Kidney glomerular epithelial cell (primary cell): ENCODE results near the gene FREM1.
A peak's percentile ranks its signal among the peaks of the same experiment; 100 is the strongest.

ENCODE experiments used
- DNase-seq: peaks from one replicate; lab custom pipeline; 2025; lab: John Stamatoyannopoulos, UW

FREM1 gene

DNA sequence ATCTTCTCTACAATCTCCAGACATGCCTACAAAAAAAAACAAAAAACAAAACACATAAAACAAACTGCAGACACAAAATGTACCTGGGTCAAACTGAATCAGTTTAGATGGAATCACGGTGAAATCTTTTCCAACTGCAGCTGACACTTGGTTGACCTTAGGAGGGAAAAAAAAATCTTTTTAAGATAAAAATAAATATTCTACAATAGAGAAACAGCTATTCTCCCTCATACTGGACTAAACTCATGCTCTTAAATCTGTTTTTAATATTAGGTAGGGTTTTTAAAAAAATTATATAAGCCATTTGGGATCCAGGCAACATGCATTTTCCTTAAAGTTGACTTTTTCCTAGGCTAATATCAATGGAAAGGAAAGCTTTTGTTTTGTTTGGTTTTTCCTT lies 153.9 kb downstream of the FREM1 start:
- DNase-seq: no peak

DNA sequence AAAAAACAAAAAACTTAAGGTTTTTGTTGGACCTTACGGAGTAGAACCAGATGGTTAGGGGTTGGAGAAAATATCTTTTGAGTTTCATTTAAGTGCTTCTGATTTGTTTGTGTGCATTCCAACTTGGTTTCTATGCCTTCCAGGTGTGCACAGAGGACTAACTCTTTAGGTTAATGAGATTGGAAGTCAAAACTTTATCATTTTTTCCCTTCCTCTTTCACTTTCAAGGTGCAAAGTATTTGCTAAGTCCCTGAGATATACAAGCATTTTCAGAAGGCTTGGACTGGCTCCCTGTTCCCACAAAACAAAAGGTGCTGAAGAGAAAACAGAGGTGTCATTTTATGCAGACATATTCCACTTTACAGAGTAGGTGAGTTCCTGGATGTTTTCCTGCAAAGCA lies 157.4 kb downstream of the FREM1 start:
- no peak for DNase-seq

DNA sequence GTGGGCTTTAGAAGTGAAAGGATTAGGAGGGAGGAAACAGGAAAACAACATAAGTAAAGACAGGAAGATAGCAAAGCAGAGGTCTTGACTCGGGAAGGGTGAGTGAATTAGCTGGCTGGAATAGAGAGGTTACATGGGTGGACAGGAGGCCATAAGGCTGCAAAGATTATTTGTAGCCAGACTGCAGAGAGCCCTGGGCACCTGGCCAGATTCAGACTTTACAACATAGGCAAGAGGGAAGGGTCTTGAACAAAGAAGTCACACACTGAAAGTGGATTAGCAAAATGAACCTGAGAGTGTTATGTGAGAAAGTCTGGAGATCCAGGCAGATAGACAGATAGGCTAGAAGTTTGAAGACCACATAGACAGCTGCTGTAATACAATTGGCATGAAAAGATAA lies 158.0 kb downstream of the FREM1 start:
- DNase-seq: no peak

DNA sequence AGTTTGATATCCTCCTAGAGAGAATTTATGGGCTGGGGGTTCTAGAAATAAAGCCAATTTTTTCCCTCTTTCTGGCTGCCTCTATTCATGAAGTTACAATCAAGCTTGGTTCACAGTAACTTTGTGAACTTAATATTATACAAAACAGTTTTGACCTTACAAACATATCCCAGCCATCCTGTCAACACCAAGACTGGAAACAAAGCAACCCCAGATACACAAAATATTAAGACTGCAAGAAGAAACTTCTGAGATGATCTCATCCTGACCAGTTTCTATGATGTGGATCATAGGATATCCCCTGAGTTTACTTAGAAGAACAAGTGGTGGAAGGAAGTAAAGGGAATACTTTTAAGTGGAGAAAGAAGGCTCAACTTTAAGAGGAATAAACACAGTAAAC lies 159.4 kb downstream of the FREM1 start:
- DNase-seq: no peak

DNA sequence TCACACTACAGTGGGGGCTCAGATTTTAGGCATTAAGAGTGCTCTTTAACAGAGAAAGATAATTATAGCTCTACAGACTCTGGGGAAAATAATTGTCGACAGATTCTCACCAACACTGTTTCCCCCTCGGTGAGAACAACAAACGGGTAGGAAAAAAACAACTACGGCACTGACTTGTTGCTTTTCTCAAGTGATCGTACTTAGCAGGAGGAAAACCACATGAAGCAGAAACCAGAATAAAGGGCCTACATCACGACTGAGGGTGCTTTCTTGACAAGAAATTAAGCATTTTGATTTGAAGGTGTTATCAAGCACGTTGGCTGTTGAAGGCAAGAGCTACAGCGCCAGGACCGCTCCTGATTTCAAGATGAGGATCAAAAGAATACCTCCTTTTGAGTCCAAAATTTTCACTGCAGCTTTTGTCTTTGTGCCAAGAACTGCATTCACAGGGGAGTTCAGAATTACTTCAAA lies 160.5 kb downstream of the FREM1 start:
- no peak for DNase-seq

DNA sequence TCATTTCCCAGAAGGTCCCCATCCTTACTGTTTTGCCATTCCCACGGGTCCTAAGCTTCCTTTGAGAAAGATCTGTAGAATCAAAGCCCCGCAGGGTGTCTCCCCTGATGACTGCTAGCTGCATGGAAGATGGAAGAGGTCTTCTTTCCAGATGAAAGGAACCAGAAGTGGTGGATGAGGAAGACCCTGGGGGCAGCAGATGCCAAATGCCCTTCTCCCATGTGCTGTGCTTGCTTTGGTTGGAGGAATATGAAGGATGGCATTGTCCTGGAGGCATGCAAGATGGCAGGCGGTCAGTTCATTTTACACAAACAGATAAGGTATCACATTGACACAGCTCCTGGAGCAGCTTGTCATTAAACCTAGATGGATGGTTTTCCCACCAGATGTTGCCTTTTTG lies 161.9 kb downstream of the FREM1 start:
- DNase-seq: no peak

DNA sequence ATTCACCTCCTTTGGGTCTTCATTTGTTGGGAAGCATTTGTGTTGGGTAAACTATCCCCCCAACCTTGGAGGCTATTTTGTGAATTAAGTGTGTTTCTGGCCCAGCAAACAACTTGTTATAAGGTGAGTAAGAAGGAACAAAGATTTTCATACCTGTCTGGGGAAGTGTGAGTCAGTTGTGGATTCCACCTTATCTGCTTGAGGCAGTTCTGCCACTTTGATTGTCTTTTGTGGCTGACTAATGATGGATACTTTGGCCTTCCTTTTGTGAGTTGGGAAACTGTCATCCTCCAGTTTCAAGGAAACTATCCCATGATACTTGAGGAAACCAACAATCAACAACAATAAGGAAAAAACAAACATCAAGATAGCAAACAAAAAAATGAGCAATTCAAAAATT lies 163.1 kb downstream of the FREM1 start:
- DNase-seq: no peak

DNA sequence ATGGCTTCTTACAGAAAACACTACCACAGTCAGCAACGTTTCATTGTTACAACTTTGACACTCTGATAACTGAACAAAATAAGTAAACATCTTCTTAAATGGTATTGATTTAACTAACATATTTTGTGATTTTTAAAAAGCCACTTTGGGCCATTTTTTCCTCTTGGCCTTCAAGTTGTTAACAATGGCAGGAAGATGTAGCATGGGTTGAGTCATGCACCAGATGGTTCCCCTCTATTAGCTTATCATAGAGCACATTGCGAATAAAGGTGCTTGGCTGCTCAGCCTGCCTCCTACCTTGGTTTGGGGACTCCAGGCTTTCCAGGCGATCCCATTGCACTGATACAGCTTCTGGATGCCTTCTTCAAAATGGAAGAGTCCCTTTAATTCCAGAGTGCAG lies 163.6 kb downstream of the FREM1 start:
- no peak for DNase-seq

DNA sequence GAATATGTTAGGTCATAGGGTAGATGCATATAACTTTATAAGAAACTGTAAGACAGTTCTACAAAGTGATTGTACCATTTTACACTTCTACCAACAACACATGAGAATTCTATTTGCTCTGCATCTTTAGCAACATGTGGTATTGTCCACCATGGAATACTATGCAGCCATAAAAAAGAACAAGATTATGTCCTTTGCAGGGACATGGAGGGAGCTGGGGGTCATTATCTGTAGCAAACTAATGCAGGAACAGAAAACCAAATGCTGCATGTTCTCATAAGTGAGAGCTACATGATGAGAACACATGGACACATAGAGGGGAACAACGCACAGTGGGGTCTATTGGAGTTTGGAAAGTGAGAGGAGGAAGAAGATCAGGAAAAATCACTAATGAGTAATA lies 165.5 kb downstream of the FREM1 start:
- no peak for DNase-seq

DNA sequence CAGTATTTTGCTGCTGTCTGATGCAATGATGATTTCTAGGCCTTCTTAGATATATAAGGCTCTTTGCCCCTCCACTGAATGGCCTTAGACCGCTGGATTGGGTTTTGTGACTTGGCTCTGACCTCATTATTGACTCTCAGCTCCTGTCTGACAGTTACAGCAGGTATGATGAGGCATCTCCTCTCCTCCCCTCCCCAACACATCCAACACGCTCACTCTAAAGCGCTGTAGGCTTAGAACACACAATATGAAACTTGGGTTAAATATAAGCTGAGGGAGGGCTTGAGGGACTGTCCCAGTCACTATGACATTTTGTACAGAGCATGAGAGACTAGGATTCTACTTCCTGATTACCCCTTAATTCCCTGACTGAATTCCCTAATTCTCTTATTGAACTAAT lies 168.9 kb downstream of the FREM1 start:
- no peak for DNase-seq

DNA sequence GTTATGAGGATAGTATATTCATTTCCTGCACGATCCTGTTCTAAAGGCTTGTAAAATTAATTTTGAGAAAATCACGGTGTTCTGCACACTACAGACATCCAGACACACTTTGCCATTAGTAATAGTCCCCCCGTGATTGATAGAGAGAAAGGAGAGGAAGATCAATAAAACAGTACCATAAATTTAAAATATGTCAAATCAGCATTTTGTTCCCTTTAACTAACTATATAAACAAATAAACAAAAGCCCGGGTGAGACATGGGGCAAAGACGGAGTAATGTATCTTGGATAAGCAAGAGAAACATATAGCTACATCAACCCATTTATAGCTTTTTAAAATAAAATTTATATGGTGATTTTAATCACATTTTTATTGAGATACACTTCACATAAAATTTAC lies 177.1 kb downstream of the FREM1 start:
- DNase-seq: no peak

DNA sequence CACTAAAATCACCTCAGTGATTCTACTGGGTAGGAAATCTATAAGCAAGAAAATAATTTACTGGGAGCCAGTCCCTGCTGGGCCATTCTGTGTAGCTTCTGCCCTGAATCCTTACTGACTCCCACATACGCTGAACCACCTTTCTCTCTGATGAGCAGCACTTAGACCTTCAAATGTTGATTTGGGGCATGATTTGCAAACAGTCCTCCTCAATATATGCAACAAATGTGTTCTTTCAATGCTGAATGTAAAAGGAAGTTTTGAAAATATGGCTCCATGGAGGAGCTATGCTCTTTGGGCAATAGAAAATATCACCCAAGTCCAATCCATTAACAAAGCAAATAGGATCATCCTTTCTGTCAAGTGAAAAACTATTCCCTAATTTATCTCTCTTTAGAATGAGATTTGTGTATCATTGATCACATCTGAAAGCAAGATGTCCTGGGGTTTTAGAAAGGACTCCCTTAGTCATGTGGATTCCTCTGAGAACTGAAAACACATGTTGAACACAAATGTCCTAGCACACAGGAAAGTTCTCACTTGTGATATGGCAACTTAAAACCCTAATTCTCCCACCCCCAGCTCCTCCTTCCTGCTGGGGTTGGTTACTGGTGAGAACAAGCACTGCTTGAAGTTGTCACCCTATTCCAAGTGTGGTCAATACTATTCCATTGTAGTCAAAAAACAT lies 178.8 kb downstream of the FREM1 start:
- DNase-seq: no peak

DNA sequence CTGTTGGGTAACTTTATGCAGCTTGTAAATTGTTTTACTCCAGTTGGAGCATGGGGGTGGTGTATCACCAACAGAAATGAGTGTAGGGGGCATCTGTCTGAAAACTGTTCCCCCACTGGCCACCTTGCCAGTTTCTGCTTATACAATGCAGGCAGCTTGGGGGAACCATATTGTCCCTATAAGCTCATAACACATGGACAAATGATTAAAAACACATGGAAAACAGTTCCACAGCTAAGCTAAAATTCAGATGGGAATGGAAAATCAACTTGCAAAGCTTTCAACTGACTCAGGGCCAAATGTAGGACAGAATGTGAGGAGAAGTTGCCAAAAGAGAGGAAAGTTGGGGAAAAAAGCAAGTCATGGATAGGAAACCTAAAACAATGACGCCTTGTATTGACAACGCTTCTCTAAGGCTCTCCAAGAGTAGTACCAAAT lies 179.7 kb downstream of the FREM1 start:
- no peak for DNase-seq

DNA sequence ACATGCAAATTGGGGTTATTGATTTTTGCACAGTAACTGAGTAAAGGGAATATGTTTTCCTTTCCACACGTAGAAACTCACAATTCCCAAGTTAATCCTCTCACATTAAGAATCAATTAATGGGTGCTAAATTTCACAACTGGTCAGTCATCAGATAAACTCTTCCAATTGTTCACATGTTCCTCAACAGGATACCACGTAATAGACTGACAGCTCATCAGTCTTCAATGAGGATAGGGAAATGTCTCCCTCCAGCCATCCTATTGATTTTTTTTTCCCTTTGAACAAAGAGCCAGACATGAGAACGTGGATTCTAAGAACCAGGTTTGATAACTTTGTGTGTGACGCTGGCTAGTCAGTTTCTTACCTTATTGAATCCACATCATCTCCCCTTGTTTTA lies 186.9 kb downstream of the FREM1 start:
- no peak for DNase-seq

DNA sequence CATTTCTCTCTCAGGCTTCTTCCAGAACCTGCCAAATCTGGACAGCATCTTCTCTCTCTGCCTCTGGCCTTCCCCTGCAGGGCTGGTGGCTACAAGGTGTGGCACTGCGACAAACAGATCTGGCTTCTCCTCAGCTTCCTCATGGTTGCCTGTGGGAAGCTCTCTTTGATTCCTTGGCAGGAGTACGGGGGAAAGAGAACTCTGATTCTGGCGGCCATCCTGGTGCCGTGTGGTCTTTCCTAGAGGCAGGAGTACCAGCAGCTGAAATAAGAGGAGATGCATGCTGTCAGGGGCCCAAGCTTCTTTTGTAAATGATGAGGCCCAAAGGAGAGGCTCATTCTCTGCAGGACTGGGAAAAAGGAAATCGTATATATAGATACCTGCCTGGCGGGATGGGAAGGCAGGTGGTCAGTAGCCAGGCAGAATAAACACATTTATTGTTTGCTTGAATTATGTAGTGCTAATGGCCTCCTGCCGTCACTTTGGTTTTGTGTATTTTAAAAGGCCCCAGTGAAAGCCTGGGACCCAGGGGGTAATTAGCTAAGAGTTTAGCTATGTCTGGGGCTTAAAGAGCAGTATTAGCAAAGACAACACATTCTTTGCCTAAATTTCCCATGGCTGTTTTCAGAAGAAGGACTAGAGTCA lies 187.7 kb downstream of the FREM1 start, which contains the start of gene CER1:
CER1 (minus strand) TSS at position 343 of the 645 bp plus-strand sequence; CDS start at position 282, 61 bp downstream.
- DNase-seq: no peak

DNA sequence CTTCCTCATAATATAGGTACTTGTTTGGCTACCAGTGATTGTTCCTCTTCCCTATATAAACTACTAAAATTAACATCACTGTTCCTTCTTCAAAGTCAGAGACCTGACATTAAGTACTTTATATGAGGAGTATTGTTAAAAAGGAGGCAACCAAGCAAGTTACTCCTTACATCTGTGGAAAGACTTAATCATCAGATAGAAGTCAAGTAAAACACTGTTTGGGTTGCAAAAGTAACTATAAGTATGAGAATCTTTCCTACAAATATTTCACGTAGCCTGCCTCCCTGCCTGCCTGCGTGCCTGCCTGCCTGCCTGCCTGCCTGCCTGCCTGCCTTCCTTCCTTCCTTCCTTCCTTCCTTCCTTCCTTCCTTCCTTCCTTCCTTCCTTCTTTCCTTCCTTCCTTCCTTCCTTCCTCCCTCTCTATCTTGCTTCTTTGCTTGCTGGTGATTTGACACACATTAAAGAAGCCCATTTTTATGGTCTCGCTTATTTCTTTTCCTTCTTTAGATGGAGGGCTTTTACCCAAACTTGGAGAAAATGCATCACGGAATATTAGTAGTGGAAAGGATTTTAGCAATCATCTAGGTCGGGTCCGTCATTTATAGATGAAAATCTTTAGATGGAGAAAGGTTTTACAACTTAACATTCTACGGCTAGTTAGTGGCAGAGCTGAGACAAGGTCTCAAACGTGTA lies 190.9 kb downstream of the FREM1 start:
- no peak for DNase-seq

DNA sequence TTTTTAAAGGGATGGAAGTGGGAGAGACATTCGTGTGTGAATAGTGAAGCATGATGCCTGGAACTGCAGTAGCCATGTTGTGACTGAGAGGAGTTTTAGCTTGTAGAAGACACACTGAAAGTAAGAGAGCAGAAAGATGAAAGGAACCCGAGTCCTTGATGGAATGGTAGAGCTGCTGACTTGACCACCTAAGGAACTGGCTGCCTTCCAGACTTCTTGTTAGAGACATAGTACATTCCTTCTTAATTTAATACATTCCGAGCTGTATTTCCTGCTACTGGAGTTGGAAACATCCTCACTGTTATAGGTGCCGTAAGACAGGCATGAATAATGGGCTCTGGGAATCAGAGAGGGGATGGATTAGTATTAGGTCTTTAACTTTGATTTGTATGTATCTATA lies 195.1 kb downstream of the FREM1 start:
- no peak for DNase-seq

DNA sequence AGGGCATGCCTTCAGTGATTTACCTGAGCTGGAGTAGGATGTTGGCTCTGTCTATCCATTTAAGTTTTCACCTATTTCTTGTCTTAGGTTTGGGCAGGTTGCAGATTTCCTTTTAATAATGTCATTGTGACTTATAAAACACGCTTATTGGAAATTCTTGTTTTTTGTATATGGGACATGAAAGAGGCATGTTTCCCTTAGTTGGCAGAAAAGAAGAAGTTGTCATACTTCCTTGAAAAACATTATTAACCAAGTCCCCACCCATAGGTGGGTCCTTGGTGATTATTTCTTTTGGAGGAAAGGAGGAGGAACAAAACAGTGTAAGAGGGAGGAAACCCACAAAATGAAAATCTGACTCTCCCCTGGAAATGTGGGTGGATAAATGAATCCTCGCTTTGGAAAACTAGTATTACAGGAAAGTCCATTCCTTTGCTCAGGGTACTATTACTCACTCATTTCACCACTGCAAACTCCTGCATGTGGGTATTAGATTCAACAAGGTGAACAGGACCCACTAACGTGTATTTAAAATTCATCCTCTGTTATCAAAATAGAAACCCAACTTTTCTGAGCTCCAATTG lies 197.0 kb downstream of the FREM1 start:
- no peak for DNase-seq

DNA sequence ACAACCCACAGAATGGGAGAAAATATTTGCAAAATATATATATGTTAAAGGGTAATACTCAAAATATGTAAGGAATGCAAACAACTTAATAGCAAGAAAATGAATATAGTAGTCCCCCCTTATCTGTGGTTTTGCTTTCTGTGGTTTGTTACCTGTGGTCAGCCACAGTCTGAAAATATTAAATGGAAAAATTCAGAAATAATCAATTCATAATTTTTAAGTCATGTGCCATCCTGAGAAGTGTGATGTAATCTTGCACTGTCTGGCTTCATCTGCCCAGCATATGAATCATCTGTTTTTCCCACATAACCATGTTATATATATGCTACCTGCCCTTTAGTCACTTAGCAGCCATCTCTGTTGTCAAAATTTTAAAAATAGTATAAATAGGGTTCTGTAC lies 199.4 kb downstream of the FREM1 start:
- DNase-seq: peak; percentile 9

DNA sequence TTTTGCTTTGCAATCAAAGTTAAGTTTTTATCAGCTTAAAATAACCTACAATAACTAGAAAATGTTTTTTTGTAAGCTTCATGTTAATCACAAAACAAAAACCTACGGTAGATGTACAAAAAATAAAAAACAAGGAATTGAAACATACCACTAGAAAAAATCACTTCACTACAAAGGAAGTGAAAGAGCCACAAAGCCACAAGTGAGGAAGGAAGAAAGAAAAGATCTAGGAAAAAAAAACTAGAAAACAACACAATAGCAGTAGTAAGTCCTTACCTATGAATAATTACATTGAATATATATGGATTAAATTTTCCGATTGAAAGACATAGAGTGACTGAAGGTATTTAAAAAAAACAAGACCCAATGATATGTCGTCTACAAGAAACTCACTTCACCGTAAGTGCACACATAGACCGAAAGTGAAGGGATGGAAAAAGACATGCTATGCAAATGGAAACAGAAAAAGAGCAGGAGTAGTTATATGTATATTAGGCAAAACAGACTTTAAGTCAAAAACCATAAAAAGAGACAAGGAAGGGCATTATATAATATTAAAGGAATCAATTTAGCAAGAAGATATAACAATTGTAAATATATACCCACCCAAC lies 203.6 kb downstream of the FREM1 start:
- DNase-seq: no peak

DNA sequence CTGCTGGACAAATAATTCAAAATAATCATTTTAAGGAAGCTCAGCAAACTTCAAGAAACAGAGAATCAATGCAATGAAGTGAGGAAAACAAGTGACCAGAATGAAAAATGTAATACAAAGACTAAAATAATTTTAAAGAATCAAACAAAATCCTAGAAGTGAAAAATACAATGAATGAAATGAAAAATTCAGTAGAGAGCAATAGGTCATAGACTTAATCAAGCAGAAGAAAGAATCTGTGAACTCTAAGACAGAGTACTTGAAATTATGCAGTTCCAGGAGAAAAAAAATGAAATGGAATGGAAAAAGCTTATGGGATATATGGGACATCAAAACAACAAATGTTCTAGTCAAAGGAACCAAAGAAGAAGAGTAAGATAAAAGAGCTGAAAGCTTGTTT lies 205.1 kb downstream of the FREM1 start:
- no peak for DNase-seq

DNA sequence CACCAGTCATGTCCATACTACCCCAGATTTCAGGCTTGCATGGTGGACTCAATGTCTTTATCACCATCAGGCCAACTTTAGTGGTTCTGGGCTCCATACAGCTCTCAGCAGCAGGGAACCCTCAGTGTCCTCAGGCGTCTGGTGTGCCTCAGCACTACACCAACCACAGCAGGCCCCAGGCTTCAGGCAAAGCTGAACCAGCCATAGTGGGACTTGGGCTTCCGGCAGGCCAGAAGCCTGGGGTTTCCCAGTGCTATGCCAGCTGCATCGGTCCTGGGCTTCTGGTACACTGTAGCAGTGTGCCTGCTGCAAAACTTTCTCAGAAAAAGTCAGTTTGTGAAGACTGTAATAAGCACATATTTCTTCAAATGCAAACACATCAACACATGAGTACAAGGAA lies 205.9 kb downstream of the FREM1 start:
- no peak for DNase-seq
